ENCODE measurements around the gene NKRF. TPM values are rescaled to one million over a fixed set of nuclear protein-coding genes. Genes with fewer than 3 reads are reported as not detected.
A peak's percentile ranks its signal among the peaks of the same experiment; 100 is the strongest.
"Not testable (repeated sequence)": the region's sequence is repeated elsewhere in the genome, so short reads cannot be mapped to it uniquely, and the experiment has no call there.

The NKRF gene
- 4.2 TPM for total RNA-seq
- long read RNA-seq, partial matches to known transcripts, result 0 of 1 reads
- long read RNA-seq, other reads (novel, unspliced or antisense), result 0 of 1 reads

DNA sequence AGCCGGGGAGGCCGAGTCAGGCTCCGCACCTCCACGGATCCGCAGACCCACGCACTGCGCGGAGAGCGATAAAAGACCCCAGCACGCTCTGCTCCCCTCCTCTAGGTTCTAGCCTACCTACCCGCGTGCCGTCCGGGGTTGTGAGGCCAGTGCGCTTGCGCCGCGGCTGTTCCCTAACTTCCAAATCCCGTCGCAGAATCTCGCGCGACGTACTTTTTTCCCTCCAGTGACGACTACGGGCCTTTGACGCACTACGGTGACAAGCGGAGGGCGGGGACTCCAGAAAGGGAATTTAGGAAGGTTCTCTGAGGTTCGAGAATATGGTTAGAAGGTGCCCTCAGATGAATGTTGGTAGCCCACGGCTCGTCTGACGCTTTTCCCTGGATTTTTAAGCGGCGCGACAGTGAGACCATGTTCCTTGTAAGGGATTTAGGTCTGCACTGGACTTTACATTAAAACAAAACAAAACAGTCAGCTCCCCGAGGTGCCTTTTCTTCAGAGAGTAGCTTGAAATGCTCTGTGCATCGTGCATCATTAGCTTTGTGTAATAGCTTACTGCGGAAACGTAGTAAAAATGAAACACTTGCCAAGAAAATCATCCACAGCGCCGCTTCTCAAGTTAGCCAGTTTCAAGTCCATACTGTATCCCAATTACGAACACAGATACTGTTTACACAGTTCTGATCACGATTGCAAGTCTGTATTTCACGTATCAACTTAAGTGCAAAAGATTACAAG, at the start of gene NKRF:
NKRF (minus strand) TSS at position 145 of the 738 bp plus-strand sequence.
- intact Hi-C loops (cut with DNase I), result loop anchor here (1.0 to 10.0 kb wide), 4 partner anchors 81 to 185 kb away; partner anchors contain the start of gene RPL39
- ATAC-seq, result peak; percentile 96

DNA sequence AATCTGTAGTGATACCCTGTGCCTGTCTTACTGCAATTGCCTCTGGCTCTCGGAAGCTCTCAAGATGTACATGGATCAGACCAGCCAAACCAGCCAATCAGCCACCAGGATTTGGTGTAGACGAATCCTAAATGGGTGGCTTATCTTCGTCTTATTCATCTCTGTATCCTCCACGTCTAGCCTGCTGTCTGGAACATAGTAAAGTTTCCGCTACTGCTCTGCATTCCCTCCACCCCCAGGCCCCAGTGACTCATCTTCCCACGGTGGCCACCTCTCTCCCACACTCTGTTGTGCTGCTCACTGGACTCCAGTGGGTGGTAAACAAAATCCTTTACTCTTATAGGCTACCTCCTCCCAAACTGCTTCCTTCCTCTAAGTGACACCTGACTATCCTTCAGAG, 48.9 kb upstream of the NKRF start:
- intact Hi-C loops (cut with DNase I), result no loop called here
- ATAC-seq (no peak), DNase-seq (ENCODE audit: missing footprints) (no peak)

More for the DNA sequence above, at the start of gene NKRF:
- peak; percentile 97 for DNase-seq (ENCODE audit: missing footprints)

DNA sequence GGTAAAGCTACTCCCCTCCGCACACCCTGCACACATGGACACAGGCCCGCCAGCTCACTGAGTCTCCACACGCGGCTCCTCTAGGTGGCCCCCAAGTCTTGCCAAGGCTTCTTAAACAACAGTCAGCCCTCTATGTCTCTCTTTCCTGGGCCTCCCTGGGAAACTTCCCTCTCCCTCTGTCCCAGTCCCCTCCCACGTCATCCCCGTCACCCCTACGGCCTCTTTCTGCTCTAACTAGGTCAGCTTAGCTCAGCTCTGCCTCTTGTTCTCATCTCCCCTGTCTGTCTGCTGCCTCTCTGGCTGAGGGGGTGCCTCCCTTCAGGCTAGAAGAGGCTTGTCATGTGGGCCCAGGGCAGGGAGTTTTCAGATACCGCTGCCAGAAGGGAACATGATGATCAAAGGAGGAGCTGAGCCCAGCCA, 47.9 kb upstream of the NKRF start:
- ATAC-seq, result peak; percentile 94
- peak; percentile 68 for DNase-seq (ENCODE audit: missing footprints)
- intact Hi-C loops (cut with DNase I), result no loop called here

DNA sequence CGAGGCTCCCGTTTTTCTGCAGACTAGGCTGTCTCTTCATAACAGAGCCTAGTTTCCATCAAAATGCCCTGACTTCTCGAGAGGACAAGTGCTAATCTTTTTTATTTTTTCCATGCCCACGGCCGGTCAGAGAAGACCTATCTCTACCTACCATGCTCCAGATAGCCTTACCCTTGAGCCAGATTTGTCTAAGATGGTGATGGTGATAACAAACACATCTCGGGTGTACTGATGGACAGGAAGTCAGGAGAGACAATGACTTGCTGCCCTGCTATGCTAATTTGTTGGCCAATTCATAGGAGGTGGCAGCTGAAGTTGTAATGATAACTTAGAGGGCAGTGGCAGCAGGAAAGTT, 42.2 kb upstream of the NKRF start:
- no peak for DNase-seq (ENCODE audit: missing footprints)
- ATAC-seq, result no peak
- intact Hi-C loops (cut with DNase I), result no loop called here

DNA sequence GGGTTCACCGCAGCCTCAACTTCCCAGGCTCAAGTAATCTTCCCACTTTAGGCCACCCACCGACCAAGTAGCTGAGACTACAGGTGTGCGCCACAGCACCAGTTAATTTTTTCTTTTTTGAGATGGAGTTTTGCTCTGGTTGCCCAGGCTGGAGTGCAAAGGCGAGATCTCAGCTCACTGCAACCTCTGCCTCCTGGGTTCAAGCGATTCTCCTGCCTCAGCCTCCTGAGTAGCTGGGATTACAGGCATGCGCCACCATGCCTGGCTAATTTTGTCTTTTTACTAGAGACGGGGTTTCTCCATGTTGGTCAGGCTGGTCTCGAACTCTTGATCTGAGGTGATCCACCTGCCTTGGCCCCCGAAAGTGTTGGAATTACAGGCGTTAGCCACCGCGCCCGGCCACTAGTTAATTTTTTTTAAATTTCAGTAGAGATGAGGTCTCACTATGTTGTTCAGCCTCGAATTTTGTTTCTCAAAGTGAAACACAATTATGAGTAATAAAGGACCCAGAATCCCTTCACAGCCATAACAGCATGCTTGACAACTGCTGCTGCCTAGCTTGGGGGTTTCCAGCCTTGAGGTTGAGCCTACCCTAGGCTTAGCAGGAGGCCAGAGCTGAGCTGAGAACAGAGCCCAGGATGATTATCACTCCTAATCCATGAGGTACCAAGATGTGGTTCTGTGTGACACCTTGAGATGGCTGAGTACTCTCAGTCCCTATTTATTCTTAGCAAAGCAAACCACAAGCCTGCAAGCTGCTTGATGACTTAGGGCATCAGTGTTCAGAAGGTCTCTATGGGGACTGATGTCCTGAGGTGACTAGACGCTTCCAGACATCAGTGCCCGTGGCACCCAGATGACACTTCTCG, 41.6 kb upstream of the NKRF start:
- intact Hi-C loops (cut with DNase I), result no loop called here
- ATAC-seq (no peak), DNase-seq (ENCODE audit: missing footprints) (no peak)

DNA sequence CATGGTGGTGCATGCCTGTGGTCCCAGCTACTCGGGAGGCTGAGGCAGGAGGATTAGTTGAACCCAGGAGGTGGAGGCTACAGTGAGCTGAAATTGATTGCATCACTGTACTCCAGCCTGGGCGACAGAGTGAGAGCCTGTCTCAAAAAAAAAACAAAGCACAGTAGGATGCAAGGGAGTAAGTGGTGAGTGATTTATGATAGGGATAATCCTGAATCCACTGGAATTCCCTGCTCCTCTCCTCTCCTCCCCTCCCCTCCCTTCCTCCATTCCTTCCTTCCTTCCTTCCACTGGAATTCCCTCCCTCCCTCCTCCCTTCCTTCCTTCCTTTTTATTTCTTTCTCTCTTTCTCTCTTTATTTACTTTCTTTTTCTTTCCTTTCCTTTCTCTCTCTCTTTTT, 40.9 kb upstream of the NKRF start:
- no peak for ATAC-seq
- intact Hi-C loops (cut with DNase I), result no loop called here

DNA sequence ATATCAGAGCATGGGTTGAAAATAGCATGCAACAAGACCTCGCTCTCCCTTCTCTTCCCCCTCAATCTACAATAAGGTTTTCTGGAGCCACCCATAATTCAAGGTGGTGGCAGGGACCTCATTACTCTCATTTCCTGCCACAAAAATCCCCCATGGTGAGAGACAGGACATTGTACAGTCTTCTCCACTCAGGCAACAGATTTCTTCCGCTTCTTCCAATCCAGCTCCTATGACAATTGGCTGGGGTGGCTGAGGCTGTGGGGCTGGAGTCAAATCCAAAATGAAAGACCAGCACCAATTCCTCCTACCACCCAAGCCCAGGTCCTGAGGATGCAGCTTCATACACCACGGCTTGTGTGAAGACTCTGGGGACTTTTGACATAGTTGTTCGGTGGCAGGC, 40.3 kb upstream of the NKRF start:
- intact Hi-C loops (cut with DNase I), result no loop called here
- ATAC-seq (no peak), DNase-seq (ENCODE audit: missing footprints) (no peak)

More for the DNA sequence above, 40.9 kb upstream of the NKRF start:
- no peak for DNase-seq (ENCODE audit: missing footprints)

DNA sequence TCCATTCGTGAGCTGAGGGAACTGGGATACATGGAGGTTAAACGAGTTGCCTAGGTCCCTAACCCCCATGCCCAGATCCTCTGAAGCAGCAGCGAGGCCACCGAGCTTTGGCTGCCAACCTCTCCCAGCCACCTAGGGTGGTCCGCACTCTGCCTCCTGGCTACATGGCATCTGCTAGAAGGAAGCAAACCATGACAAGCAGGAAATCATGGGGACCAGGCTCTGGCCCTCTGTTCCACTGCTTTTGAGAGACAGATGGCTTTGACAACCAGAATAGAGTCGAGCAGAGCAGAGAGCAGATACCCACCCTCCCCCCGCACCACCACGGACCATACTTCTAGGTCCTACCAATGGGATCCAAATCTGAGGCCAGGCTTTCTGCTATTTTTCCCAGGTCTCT, 37.5 kb upstream of the NKRF start:
- no peak for DNase-seq (ENCODE audit: missing footprints)
- ATAC-seq, result no peak
- intact Hi-C loops (cut with DNase I), result no loop called here

DNA sequence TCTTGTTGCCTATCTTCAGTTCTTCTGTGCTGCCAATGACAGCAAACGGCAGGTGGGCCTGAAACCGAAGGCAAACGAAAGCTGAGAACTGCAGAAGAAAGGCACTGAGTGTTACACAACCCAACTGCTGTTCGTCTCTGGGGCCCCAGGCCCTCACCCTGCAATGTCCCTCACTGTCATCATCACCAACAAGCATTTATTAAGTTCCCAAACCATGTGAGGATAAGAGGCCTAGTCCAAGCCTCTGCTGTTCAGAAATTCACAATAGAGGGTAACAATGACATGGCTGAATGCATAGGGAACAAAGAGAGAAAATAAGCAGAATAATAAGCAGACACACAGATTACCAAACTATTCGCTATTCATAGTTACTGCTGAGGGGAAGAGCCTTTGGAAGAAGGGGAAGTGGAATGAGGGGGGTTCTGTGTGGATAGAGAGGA, 34.5 kb upstream of the NKRF start:
- intact Hi-C loops (cut with DNase I), result no loop called here
- no peak for ATAC-seq

DNA sequence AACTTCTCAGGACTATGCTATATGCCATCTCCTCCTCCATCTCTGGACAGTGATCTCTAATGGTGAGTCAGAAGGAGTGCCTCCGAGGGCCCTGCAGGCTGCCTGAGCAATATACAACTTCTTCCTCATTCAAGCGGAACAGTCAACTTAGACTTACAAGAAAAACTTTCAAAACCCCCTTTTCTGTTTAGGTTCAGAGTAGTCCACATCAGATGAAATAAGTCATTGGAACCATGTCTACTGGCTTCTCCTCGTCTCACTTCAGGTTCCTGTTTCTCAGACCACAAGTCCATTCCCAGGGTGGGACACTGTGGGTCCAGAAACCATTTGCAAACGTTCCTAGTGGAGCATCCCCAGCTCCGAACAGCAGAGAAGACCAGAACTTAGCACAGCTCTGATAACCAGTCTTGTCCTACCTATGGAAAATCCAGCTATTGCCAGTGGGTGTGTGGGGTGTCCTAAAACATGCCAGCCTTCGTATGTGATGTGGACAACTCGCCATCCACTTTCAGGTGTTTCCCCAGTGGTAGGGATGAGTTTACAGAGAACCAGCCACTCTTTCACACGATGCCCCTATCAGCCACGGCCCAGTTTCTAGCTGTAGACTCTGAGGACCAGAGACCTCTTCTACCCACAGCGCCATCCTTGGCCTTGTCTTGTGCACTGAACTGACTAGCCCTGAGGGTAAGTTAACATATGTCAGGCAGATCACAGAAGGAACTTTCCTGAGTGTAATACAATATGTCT, 32.7 kb upstream of the NKRF start:
- DNase-seq (ENCODE audit: missing footprints) (no peak), ATAC-seq (no peak)
- intact Hi-C loops (cut with DNase I), result no loop called here

More for the DNA sequence above, 34.5 kb upstream of the NKRF start:
- no peak for DNase-seq (ENCODE audit: missing footprints)

DNA sequence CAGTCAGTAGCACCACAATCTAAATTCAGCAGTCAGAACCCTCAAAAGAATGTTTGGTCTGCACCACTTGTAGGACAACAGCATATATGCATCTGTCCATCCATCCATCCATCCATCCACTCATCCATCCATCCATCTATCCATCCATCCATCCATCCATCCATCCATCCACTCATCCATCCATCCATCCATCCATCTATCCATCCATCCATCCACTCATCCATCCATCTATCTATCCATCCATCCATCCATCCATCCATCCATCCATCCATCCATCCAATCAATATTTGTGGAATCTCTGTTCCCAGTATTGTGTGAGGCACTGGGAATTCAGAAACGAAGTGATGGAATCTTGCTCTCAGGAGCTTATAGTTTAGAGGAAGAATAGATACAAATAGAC, 31.2 kb upstream of the NKRF start:
- ATAC-seq; DNase-seq (ENCODE audit: missing footprints); intact Hi-C loops (cut with DNase I): not testable (repeated sequence)

DNA sequence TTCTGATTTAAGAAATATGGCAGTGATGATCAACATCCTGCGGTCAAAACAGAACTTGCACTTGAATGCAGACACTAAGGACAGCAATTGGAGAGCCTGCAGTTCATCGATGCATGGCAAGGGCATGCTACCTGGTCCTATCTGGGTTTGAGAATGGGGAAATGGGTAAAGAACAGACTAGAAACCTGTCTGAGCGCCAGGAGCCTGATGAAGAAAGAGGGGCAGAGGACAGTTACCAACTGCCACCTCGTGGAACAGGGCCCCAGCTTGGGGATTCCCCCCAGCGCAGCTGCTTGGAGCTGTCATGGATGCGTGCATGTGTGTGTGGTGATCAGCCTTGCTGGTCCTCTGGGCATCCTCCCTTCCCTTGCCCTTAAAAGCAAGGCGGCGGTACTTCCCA, 30.2 kb upstream of the NKRF start:
- DNase-seq (ENCODE audit: missing footprints) (no peak), ATAC-seq (no peak)
- intact Hi-C loops (cut with DNase I), result no loop called here

DNA sequence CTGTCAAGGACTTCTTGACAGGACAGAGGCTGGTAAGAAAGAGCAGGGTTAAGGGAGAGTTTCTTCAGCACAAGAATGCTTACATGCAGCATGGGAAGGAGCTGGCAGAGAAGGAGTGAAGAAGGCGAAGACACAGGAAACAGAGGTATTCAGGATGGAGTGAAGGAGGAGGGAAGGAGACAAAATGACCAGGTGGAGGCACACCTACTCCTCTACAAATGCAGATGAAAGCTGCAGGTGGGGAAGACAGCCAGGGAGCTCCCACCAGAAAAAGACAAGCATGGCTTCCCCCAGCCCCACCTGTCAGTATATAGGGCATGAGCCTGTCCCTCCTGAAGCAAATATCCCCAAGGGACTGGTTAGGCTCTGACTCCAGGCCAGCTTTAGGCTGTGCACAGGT, 29.6 kb upstream of the NKRF start:
- ATAC-seq (no peak), DNase-seq (ENCODE audit: missing footprints) (no peak)
- intact Hi-C loops (cut with DNase I), result no loop called here

DNA sequence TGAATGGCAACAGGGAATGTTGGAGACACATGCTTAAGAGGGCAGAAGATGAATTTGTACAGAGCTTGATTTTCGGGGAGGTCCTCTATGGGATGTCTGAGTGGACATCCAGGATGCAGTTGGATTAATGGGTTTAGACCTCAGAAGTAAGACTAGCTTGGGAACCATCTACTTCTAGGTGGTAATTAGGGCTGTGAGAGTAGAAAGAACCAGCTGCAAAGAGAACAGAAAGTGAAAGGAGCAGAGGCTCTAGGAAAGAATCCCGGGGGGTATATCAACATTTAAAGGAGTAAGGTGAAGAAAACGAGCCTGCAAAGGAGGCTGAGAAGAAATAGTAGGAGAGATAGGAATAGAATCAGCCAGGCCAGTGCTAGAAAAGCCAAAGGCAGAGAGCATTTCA, 29.0 kb upstream of the NKRF start:
- intact Hi-C loops (cut with DNase I), result no loop called here
- DNase-seq (ENCODE audit: missing footprints) (no peak), ATAC-seq (no peak)

DNA sequence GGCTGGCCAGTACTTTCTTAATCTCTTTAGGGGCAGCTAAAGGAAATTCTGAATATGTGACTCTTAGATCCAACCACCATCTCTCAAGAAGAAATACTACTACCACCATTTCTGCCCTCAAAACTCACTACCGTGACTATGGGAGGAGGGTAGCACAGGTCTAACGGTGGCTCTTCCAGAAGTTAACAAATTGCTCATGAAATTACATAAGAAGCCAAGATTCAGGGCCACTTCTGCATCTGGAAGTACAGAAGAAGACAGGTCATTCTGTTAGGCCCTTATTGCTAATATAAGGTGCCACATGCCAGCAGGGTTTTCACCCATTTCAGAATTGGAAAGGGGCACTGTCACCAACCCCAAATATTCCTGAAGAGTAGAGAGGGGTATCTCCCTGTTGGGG, 19.6 kb upstream of the NKRF start:
- intact Hi-C loops (cut with DNase I), result no loop called here
- no peak for DNase-seq (ENCODE audit: missing footprints)
- ATAC-seq, result no peak

DNA sequence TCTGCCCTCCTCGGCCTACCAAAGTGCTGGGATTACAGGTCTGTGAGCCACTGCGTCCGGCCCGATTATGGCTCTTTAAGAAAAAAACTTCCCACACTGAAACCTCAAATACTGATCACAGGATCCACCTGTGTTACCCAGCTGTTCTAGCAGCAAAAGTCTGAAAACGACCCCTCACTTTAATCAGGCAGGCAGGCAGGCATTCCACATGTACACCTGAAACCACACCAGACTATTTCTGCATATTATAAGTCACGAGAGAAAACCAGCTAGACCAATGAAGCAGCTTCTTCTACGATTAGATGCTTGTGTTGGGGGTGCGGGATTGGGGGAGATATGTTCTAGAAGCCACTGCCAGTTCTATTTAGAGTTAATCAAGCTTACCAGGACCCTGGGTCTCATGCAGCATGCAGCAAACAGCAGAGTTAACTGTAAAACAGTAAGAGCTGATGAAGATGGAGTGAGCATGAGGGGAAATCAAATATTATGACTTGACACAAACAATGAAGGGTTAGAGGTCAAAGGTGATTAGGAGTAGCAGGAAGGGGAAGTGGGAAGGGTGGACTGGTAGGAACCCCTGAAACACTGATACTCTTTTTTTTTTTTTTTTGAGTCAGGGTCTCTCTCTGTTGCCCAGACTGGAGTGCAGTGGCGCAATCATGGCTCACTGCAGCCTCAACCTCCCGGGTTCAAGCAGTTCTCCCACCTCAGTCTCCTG, 18.9 kb upstream of the NKRF start:
- no peak for ATAC-seq
- intact Hi-C loops (cut with DNase I), result no loop called here
- DNase-seq (ENCODE audit: missing footprints), result no peak

DNA sequence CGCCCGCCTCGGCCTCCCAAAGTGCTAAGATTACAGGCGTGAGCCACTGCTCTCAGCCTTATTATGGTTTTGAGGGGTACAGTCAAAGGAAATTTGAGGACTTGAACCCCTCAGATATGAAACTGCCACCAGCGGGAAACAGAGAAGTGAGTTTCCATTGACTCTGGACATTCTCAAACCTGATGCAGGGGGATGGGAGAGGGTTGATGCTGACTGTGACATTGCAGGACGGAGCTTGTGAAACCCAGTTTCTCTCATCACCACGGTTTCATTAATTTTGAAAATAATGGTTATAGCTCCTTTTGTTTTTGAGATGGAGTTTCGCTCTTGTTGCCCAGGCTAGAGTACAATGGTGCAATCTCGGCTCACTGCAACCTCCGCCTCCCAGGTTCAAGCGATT, 18.2 kb upstream of the NKRF start:
- intact Hi-C loops (cut with DNase I), result no loop called here
- no peak for DNase-seq (ENCODE audit: missing footprints)
- ATAC-seq, result no peak

DNA sequence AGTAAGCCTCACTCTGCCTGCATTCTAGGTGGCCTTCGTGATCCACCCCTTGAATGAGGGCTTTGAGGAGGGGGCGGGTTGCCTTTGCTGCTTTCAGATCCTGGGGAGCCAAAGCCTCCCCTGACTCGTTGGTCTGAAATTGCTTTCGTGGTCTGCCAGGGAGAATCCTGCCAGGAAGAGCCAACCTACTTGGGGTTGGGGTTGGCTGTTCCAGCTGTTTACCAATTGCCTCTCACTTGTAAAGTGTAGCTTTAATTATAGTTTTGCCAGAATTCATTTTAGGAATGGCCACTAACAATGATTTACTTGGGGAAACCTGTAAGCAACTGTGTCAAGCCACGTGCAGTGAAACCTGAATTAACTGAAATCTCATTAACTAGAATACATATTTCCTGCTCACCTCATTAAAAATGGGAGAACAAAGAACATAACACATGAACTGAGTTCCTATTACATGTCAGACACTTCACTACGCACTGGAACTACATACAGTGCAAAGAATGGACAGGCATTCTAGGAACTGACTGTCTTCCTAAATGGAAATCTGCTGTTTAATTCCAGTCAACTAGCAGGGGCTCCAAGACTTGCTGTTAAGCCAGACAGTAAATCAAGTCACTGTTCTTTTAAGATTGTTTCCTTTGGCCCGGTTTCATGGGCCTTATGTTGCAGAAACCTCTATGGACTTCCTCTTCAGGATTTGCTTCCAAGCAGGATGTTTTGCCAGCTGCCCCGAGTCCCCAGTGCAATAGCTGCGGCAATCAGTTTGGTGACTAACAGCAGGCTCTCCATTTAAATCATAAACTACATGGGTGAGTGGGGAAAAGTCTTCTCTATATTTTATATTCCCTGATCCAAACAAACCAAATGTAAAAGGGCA, 16.4 kb upstream of the NKRF start:
- intact Hi-C loops (cut with DNase I), result no loop called here
- no peak for DNase-seq (ENCODE audit: missing footprints)
- ATAC-seq, result peak; percentile 69

Measured in Right ventricle myocardium inferior (tissue), 1 donor.